ENCODE results near the gene UPK2.
A peak's percentile ranks its signal among the peaks of the same experiment; 100 is the strongest.

The UPK2 gene

DNA sequence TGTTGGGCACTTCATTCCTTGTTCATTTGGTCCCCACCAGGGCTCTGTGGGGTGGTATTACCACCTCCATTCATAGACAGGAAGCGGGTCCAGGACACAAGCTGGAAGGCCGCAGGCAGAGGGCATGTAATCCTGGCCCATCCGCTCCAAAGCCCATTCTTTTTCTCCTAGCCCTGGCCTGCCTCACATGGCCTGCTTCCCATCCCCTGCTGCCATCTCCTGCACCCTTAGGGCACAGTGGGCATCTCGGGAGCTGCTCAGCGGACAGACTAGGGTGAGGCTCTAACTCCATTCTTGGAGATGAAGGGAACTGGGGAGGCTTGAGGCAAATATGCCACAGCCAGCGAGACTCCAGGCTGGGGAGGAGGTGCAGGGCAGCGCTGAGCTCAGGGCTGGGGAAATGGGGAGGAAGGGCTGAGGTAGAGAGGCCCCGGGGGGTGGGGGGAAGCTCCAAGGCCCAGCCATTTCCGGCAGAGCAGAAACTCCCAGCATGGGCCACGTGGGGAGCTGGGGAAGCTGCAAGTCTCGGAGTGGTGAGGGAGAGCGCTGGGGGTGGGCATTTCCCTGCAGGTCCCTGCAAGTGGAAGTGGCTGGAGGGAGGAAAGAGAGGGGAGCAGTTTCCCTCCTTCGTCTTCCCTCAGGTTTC is 16.0 kb upstream of the UPK2 start:
- no peaks in the 10 kb centered on the region for H4K20me1 ChIP-seq (ENCODE audit: control insufficient read depth, insufficient read depth, low read depth, low read length)
- no peaks in the 10 kb centered on the region for H3K9me2 ChIP-seq (replicated peaks; ENCODE audit: control insufficient read depth, low read length)
- peaks cover 6% of the 10 kb centered on the region; the same call in 1 of the 2 replicates for H3F3A ChIP-seq (ENCODE audit: control insufficient read depth, insufficient read depth)
- H3K27ac ChIP-seq (ENCODE audit: low read depth, low read length): no peak overlapping the region
- no peaks in the 10 kb centered on the region for H3K79me2 ChIP-seq (ENCODE audit: control insufficient read depth, low read length)
- H3K27me3 ChIP-seq (ENCODE audit: control insufficient read depth, low read length): no peaks in the 10 kb centered on the region
- no peaks in the 10 kb centered on the region for H3K36me3 ChIP-seq (ENCODE audit: control insufficient read depth, low read length)
- TF ChIP-seq, protein P1, sequence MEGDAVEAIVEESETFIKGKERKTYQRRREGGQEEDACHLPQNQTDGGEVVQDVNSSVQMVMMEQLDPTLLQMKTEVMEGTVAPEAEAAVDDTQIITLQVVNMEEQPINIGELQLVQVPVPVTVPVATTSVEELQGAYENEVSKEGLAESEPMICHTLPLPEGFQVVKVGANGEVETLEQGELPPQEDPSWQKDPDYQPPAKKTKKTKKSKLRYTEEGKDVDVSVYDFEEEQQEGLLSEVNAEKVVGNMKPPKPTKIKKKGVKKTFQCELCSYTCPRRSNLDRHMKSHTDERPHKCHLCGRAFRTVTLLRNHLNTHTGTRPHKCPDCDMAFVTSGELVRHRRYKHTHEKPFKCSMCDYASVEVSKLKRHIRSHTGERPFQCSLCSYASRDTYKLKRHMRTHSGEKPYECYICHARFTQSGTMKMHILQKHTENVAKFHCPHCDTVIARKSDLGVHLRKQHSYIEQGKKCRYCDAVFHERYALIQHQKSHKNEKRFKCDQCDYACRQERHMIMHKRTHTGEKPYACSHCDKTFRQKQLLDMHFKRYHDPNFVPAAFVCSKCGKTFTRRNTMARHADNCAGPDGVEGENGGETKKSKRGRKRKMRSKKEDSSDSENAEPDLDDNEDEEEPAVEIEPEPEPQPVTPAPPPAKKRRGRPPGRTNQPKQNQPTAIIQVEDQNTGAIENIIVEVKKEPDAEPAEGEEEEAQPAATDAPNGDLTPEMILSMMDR (IDR thresholded peaks at IDR 0.05; ENCODE audit: low read depth, low read length, poor library complexity, severe bottlenecking): no peak
- TF ChIP-seq EZH2phosphoT487 (IDR thresholded peaks at IDR 0.05; ENCODE audit: borderline replicate concordance, low read length): no peak
- no peaks in the 10 kb centered on the region for H3K9me3 ChIP-seq (ENCODE audit: control insufficient read depth, insufficient read depth, low read length)
- H3K4me1 ChIP-seq (ENCODE audit: control insufficient read depth, low read length): peaks cover 52% of the 10 kb centered on the region
- peak overlapping the region; percentile 59 for H3K4me2 ChIP-seq (ENCODE audit: low read length)
- peak overlapping the region; percentile 24 for H3K4me3 ChIP-seq (ENCODE audit: low read length)

DNA sequence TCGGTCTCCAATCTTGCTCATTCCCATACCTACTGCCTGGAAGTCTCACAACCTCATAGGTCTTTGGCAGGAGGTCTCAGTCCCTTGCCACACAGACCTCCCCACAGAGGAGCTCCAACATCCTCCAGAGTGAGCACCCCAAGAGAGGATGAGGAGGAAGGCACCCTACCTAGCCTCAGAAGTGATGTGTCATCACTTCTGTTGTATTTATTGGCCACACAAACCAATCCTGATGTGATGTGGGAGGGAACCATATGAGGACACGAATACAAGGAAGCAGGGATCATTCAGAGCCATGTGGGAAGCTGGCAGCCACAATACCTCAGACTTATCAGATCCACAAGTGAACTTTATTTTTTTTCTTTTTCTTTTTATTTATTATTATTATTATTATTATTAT is 9.0 kb upstream of the UPK2 start:
- H3K4me3 ChIP-seq (ENCODE audit: low read length): no peak overlapping the region
- H4K20me1 ChIP-seq (ENCODE audit: control insufficient read depth, insufficient read depth, low read depth, low read length): no peaks in the 10 kb centered on the region
- no peaks in the 10 kb centered on the region for H3K36me3 ChIP-seq (ENCODE audit: control insufficient read depth, low read length)
- no peaks in the 10 kb centered on the region for H3K9me3 ChIP-seq (ENCODE audit: control insufficient read depth, insufficient read depth, low read length)
- no peak overlapping the region for H3K4me2 ChIP-seq (ENCODE audit: low read length)
- 0 out of 2 replicates have a peak, but pooled peaks cover 9% of the 10 kb centered on the region for H3K27me3 ChIP-seq (ENCODE audit: control insufficient read depth, low read length)
- H3K9me2 ChIP-seq (replicated peaks; ENCODE audit: control insufficient read depth, low read length): no peaks in the 10 kb centered on the region
- no peak overlapping the region for H3K27ac ChIP-seq (ENCODE audit: low read depth, low read length)
- no peaks in the 10 kb centered on the region for H3K79me2 ChIP-seq (ENCODE audit: control insufficient read depth, low read length)
- H3K4me1 ChIP-seq (ENCODE audit: control insufficient read depth, low read length): peaks cover 8% of the 10 kb centered on the region
- no peaks in the 10 kb centered on the region for H3F3A ChIP-seq (ENCODE audit: control insufficient read depth, insufficient read depth)
- no peak for TF ChIP-seq EZH2phosphoT487 (IDR thresholded peaks at IDR 0.05; ENCODE audit: borderline replicate concordance, low read length)
- TF ChIP-seq, protein P1 (IDR thresholded peaks at IDR 0.05; ENCODE audit: low read depth, low read length, poor library complexity, severe bottlenecking): no peak

DNA sequence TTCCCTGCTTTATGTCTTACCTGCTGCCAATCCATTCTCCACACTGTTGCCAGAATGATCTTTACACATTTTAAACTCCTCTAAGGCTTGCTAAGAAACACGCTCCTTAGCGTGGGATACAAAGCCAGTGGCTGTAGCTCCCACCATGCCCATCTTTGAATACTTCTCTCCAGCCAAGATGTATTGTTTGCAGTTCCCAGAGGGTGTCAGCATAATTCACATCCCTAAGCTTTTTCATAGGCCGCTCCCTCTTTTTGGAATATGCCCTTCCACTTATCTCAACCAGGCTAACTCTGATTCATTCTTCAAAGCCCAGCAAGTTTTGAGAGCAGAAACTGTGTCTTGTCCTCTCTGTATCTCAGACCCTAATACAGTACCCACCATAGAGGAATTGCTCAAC is 8.1 kb upstream of the UPK2 start:
- Histone ChIP-seq H3K9me3 (ENCODE audit: control insufficient read depth, insufficient read depth, low read length) (no peaks in the 10 kb centered on the region), H3K27me3 (ENCODE audit: control insufficient read depth, low read length) (peaks cover 13% of the 10 kb centered on the region), H3K9me2 (replicated peaks; ENCODE audit: control insufficient read depth, low read length) (no peaks in the 10 kb centered on the region), H3K4me3 (ENCODE audit: low read length) (no peak overlapping the region), H4K20me1 (ENCODE audit: control insufficient read depth, insufficient read depth, low read depth, low read length) (no peaks in the 10 kb centered on the region), H3K79me2 (ENCODE audit: control insufficient read depth, low read length) (no peaks in the 10 kb centered on the region), H3K4me2 (ENCODE audit: low read length) (no peak overlapping the region), H3K27ac (ENCODE audit: low read depth, low read length) (no peak overlapping the region), H3K4me1 (ENCODE audit: control insufficient read depth, low read length) (peaks cover 8% of the 10 kb centered on the region), H3K36me3 (ENCODE audit: control insufficient read depth, low read length) (no peaks in the 10 kb centered on the region), H3F3A (ENCODE audit: control insufficient read depth, insufficient read depth) (no peaks in the 10 kb centered on the region)
- TF ChIP-seq EZH2phosphoT487 (IDR thresholded peaks at IDR 0.05; ENCODE audit: borderline replicate concordance, low read length): no peak
- TF ChIP-seq, protein P1 (IDR thresholded peaks at IDR 0.05; ENCODE audit: low read depth, low read length, poor library complexity, severe bottlenecking): no peak

Data from DOHH2 (cell line).